HG03025 (cell line): ENCODE measurements around the gene NDUFAF2.
"Not testable (repeated sequence)": the region's sequence is repeated elsewhere in the genome, so short reads cannot be mapped to it uniquely, and the experiment has no call there.

ENCODE experiments used
- ATAC-seq: cut with Tn5 transposase; IDR thresholded peaks from one replicate; pipeline ENCODE4 v1.9.1; 2021; ENCODE audit warnings: mild to moderate bottlenecking, moderate library complexity; ENCODE audit not compliant: unreplicated experiment, low FRiP score

NDUFAF2 gene

GRCh38 chr5:61044545-61044944 is 99.5 kb downstream of the NDUFAF2 start:
- ATAC-seq: no peak

GRCh38 chr5:61047346-61047745 is 102.3 kb downstream of the NDUFAF2 start:
- no peak for ATAC-seq

GRCh38 chr5:61048534-61048933 is 103.5 kb downstream of the NDUFAF2 start:
- ATAC-seq: no peak

GRCh38 chr5:61050292-61050691 is 105.3 kb downstream of the NDUFAF2 start:
- ATAC-seq: no peak

GRCh38 chr5:61051267-61051666 is 106.3 kb downstream of the NDUFAF2 start:
- ATAC-seq: no peak

- ATAC-seq: no peak
Measured at GRCh38 chr5:61052882-61053281, 107.9 kb downstream of the NDUFAF2 start.

- no peak for ATAC-seq
Measured at GRCh38 chr5:61053937-61054336, 108.9 kb downstream of the NDUFAF2 start.

GRCh38 chr5:61055434-61056006 is 110.5 kb downstream of the NDUFAF2 start:
- ATAC-seq: no peak

- no peak for ATAC-seq
Measured at GRCh38 chr5:61059499-61059898, 114.5 kb downstream of the NDUFAF2 start.

- no peak for ATAC-seq
Measured at GRCh38 chr5:61069150-61069549, 124.1 kb downstream of the NDUFAF2 start.

- ATAC-seq: no peak
Measured at GRCh38 chr5:61071526-61071925, 126.5 kb downstream of the NDUFAF2 start.

- no peak for ATAC-seq
Measured at GRCh38 chr5:61076626-61077025, 131.6 kb downstream of the NDUFAF2 start.

- ATAC-seq: no peak
Measured at GRCh38 chr5:61081741-61082140, 136.7 kb downstream of the NDUFAF2 start.

GRCh38 chr5:61082516-61083280 is 137.7 kb downstream of the NDUFAF2 start:
- no peak for ATAC-seq

- ATAC-seq: no peak
Measured at GRCh38 chr5:61084658-61085057, 139.7 kb downstream of the NDUFAF2 start.

- ATAC-seq: no peak
Measured at GRCh38 chr5:61085885-61086284, 140.9 kb downstream of the NDUFAF2 start.

- ATAC-seq: no peak
Measured at GRCh38 chr5:61087921-61088320, 142.9 kb downstream of the NDUFAF2 start.

- no peak for ATAC-seq
Measured at GRCh38 chr5:61089351-61089750, 144.3 kb downstream of the NDUFAF2 start.

- ATAC-seq: not testable (repeated sequence)
Measured at GRCh38 chr5:61093046-61093771, 148.2 kb downstream of the NDUFAF2 start.

- ATAC-seq: no peak
Measured at GRCh38 chr5:61097465-61097864, 152.5 kb downstream of the NDUFAF2 start.

- ATAC-seq: no peak
Measured at GRCh38 chr5:61098251-61098995, 153.4 kb downstream of the NDUFAF2 start.
